Tibial nerve (tissue), 4 donors: ENCODE data around the gene KREMEN1. TPM values are rescaled to one million over a fixed set of nuclear protein-coding genes. Genes with fewer than 3 reads are reported as not detected.

Experiments used
- DNase-seq, 2 donors: peaks; one replicate each; pipeline ENCODE4 v3.0.0-alpha.2; 2019; ENCODE audit warnings: low spot score in 2 of 2
- H3K27ac ChIP-seq, 4 donors: fragments of 200-600 bp; sonication (generic) in 3 of 4; one replicate each; pipeline ENCODE4 v1.5.1; 2017 to 2019; ENCODE audit warnings: mild to moderate bottlenecking in 1 of 4
- H3K27me3 ChIP-seq, 2 donors: fragments of 200-600 bp; sonication (generic) in 1 of 2; one replicate each; pipeline versions ENCODE4 v1.5.1 to v1.6.0; 2017 to 2019
- H3K36me3 ChIP-seq, 3 donors: fragments of 200-600 bp; sonication (generic); one replicate each; pipeline ENCODE4 v1.5.1; 2018 to 2019
- H3K4me1 ChIP-seq, 4 donors: fragments of 200-600 bp; sonication (generic) in 3 of 4; one replicate each; pipeline ENCODE4 v1.5.1; 2017 to 2019
- H3K4me3 ChIP-seq, 4 donors: fragments of 200-600 bp; sonication (generic) in 3 of 4; one replicate each; pipeline ENCODE4 v1.5.1; 2017 to 2019; ENCODE audit warnings: mild to moderate bottlenecking in 1 of 4, moderate library complexity in 1 of 4
- H3K9me3 ChIP-seq, 4 donors: fragments of 200-600 bp; sonication (generic) in 3 of 4; one replicate each; pipeline ENCODE4 v1.5.1; 2017 to 2019
- CTCF ChIP-seq, 5 experiments: fragments of 200-600 bp in 3 of 5; fragments of 450-650 bp in 2 of 5; sonication (generic) in 3 of 5; IDR thresholded peaks; one replicate each; pipeline ENCODE4 v1.5.1; 2016 to 2019; ENCODE audit warnings: antibody characterized with exemption in 5 of 5, mild to moderate bottlenecking in 3 of 5, moderate library complexity in 2 of 5
- EP300 ChIP-seq, 2 donors: sonication (generic); formaldehyde crosslinking; IDR thresholded peaks; one replicate each; pipeline ENCODE4 v1.6.1; 2017; ENCODE audit warnings: antibody characterized with exemption in 2 of 2, mild to moderate bottlenecking in 1 of 2
- POLR2A ChIP-seq, 2 donors: fragments of 450-650 bp; IDR thresholded peaks; one replicate each; pipeline ENCODE4 v1.6.1; 2017; ENCODE audit warnings: antibody characterized with exemption in 2 of 2, mild to moderate bottlenecking in 2 of 2, moderate library complexity in 2 of 2
- WGBS, 2 donors: methylation state at CpG; one replicate each; pipeline ENCODE4 v1.1.5; 2018; 5-methylcytosine and 5-hydroxymethylcytosine counted together
- total RNA-seq, 4 donors: library from RNA; depleted of rRNA; stranded (reverse); fragments of >200 nt; gene quantifications; one replicate each; pipeline ENCODE4 v1.1.0, GENCODE V29; 2016

Gene KREMEN1
- total RNA-seq, 4 donors from 2014 or later = 5.4 to 15.1 (median 12.9) TPM

- H3K4me1 ChIP-seq = no peaks in the 10 kb centered on the region
- H3K36me3 ChIP-seq = peaks cover 0 to 98% (median 2%) of the 10 kb centered on the region in 3 donors
- WGBS, 2 donors = 74 to 78% methylated on average over 8 of the region's 8 CpGs
- peak in 1 of 2 donors; percentile 65 for TF ChIP-seq EP300 (IDR thresholded peaks at IDR 0.05)
- TF ChIP-seq POLR2A (IDR thresholded peaks at IDR 0.05) = no peak
- TF ChIP-seq CTCF (IDR thresholded peaks at IDR 0.05) = no peak
- peak in 1 of 2 donors; percentile 40 for DNase-seq
- H3K9me3 ChIP-seq = no peaks in the 10 kb centered on the region
- H3K27me3 ChIP-seq = no peaks in the 10 kb centered on the region
- no peak overlapping the region for H3K27ac ChIP-seq
- no peak overlapping the region for H3K4me3 ChIP-seq
Measured at GRCh38 chr22:29139965-29140782, 67.3 kb downstream of the KREMEN1 start.

GRCh38 chr22:29141078-29141688 lies 68.3 kb downstream of the KREMEN1 start:
- Histone ChIP-seq H3K4me1 (peaks cover 0 to 6% (median 0%) of the 10 kb centered on the region in 4 donors), H3K9me3 (no peaks in the 10 kb centered on the region), H3K27me3 (no peaks in the 10 kb centered on the region), H3K27ac (no peak overlapping the region), H3K36me3 (peaks cover 0 to 91% (median 0%) of the 10 kb centered on the region in 3 donors), H3K4me3 (no peak overlapping the region)
- WGBS, 2 donors = 53 to 54% methylated on average over 10 of the region's 10 CpGs
- no peak for DNase-seq
- TF ChIP-seq CTCF (IDR thresholded peaks at IDR 0.05) (no peak), EP300 (IDR thresholded peaks at IDR 0.05) (no peak), POLR2A (IDR thresholded peaks at IDR 0.05) (no peak)

DNA sequence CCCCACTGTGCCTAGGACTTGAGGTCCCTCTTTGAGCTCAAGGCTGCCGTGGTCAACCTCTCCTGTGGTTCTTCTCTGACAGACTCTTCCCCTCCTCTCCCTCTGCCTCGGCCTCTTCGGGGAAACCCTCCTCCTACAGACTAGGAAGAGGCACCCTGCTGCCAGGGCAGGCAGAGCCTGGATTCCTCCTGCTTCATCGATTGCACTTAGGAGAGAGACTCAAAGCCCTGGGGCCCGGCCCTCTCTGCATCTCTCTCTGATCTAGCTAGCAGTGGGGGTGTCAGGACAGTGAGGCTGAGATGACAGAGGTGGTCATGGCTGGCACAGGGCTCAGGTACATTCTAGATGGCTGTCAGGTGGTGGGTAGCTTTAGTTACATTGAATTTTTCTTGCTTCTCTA lies 69.3 kb downstream of the KREMEN1 start:
- 67 to 76% methylated on average over 5 of the region's 5 CpGs for WGBS, 2 donors
- Histone ChIP-seq H3K4me1 (peaks cover 0 to 10% (median under 1%) of the 10 kb centered on the region in 4 donors), H3K36me3 (peaks cover 0 to 83% (median 0%) of the 10 kb centered on the region in 3 donors), H3K4me3 (no peak overlapping the region), H3K27me3 (no peaks in the 10 kb centered on the region), H3K9me3 (no peaks in the 10 kb centered on the region), H3K27ac (no peak overlapping the region)
- no peak for DNase-seq
- no peak for TF ChIP-seq CTCF (IDR thresholded peaks at IDR 0.05)

DNA sequence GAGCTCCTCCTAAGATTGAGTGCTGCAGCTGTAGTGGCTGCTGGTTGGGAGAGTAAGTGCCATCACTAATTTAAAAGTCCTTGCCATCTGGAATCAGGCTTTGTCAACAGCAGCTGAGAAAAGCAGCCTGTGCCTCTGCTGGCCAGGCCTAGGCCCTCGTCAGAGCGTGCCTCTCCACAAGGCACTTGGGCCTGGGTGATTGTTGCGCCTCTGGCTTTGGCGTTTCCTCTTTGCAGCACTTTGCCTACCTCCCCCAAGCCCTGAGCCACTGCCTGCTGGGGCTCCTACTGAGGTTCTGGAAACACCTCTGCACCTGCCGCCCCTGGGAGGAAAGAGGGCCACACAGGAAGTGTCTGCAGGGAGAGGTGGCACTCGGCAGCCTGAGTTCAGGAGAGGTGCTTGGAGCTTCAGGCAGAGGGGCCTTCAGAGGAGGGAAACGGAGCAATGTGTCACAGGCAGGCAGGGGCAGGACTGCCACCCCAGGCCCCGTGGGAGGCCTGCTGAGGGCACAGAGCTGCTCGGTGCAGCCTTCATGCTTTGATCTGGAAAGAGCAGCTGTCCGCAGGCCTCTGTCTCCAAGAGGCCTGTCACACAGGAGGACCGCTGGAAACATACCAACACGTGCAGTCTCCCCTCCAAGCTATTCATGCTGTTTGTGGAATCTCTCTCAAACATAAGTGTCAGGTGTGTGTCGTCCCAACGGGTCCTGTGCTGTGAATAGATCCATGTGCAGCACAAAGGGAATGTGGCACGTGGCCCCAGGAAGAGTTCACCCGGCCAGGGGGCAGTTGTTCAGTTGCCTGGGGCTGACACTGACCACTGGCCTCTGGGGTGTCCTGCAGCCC lies 71.3 kb downstream of the KREMEN1 start:
- peaks cover 0 to 63% (median 0%) of the 10 kb centered on the region in 3 donors for H3K36me3 ChIP-seq
- 80 to 84% methylated on average over 10 to 16 of the region's 16 CpGs for WGBS, 2 donors
- DNase-seq = no peak
- no peak overlapping the region for H3K27ac ChIP-seq
- no peaks in the 10 kb centered on the region for H3K27me3 ChIP-seq
- no peaks in the 10 kb centered on the region for H3K9me3 ChIP-seq
- TF ChIP-seq POLR2A (IDR thresholded peaks at IDR 0.05) (no peak), CTCF (IDR thresholded peaks at IDR 0.05) (no peak), EP300 (IDR thresholded peaks at IDR 0.05) (no peak)
- no peak overlapping the region for H3K4me3 ChIP-seq
- peaks cover 0 to 18% (median 3%) of the 10 kb centered on the region in 4 donors for H3K4me1 ChIP-seq
